Heart left ventricle (tissue), 16 donors: ENCODE data around the gene DIP2C. TPM values are rescaled to one million over a fixed set of nuclear protein-coding genes. Genes with fewer than 3 reads are reported as not detected.

Source experiments
- ATAC-seq, 4 donors: fragments of 200-7000 bp; cut with Tn5 transposase; one replicate each; pipeline ENCODE4 v1.9.1; 2020 to 2022; ENCODE audit warnings: moderate library complexity in 4 of 4, mild to moderate bottlenecking in 3 of 4, moderate number of reproducible peaks in 1 of 4
- DNase-seq, 5 donors: peaks; one replicate each; pipeline ENCODE4 v3.0.0-alpha.2; 2020
- H3K27ac ChIP-seq, 12 donors: fragments of 200-600 bp; sonication (generic) in 4 of 12; one replicate each; pipeline versions ENCODE4 v1.5.0 to v1.8.0; 2016 to 2022; ENCODE audit warnings: mild to moderate bottlenecking in 2 of 12
- H3K27me3 ChIP-seq, 9 donors: fragments of 200-600 bp; sonication (generic) in 2 of 9; one replicate each; pipeline versions ENCODE4 v1.5.1 to v1.8.0; 2016 to 2022; ENCODE audit warnings: mild to moderate bottlenecking in 3 of 9
- H3K36me3 ChIP-seq, 9 donors: fragments of 200-600 bp; sonication (generic) in 2 of 9; one replicate each; pipeline versions ENCODE4 v1.5.0 to v1.8.0; 2018 to 2022; ENCODE audit warnings: mild to moderate bottlenecking in 2 of 9
- H3K4me1 ChIP-seq, 12 donors: fragments of 200-600 bp; sonication (generic) in 4 of 12; one replicate each; pipeline versions ENCODE4 v1.5.0 to v1.8.0; 2016 to 2022; ENCODE audit warnings: mild to moderate bottlenecking in 3 of 12
- H3K4me3 ChIP-seq, 12 donors: fragments of 200-600 bp; sonication (generic) in 4 of 12; one replicate each; pipeline versions ENCODE4 v1.5.0 to v1.8.0; 2017 to 2022; ENCODE audit warnings: mild to moderate bottlenecking in 9 of 12, moderate library complexity in 4 of 12
- H3K9me3 ChIP-seq, 12 donors: fragments of 200-600 bp; sonication (generic) in 4 of 12; one replicate each; pipeline versions ENCODE4 v1.5.0 to v1.8.0; 2016 to 2022; ENCODE audit warnings: mild to moderate bottlenecking in 1 of 12
- CTCF ChIP-seq, 12 donors: fragments of 200-600 bp; sonication (generic) in 4 of 12; IDR thresholded peaks; one replicate each; pipeline versions ENCODE4 v1.5.0 to v1.8.0; 2018 to 2022; ENCODE audit warnings: antibody characterized with exemption in 12 of 12, mild to moderate bottlenecking in 5 of 12
- POLR2A ChIP-seq, 2 donors: fragments of 450-650 bp; IDR thresholded peaks; one replicate each; pipeline ENCODE4 v1.6.1; 2017; ENCODE audit warnings: antibody characterized with exemption in 2 of 2, mild to moderate bottlenecking in 2 of 2, moderate library complexity in 2 of 2
- WGBS, 4 donors: extraction: QIAGEN DNeasy Blood & Tissue Kit in 2 of 4; methylation state at CpG; one replicate each; pipeline versions ENCODE4 v1.1.5 to v1.1.7; 2013 to 2018; 5-methylcytosine and 5-hydroxymethylcytosine counted together
- intact Hi-C, 10 donors: fragments of 100-400 bp; cut with DNase I; formaldehyde crosslinking; loops; one replicate each; pipeline versions ENCODE4 v1.11.1 to v1.14.2; 2022
- polyA plus RNA-seq, 2 donors: library from polyadenylated mRNA; stranded (reverse); fragments of 200-250 nt; gene quantifications; one replicate each; pipeline ENCODE4 v1.2.3, GENCODE V29; 2013
- total RNA-seq, 9 donors: library from RNA; depleted of rRNA in 2 of 9; stranded (reverse); fragments of >200 nt in 2 of 9; fragmentation: NEBNext Ultra II Directional in 3 of 9; extraction: Animal tissue kit (Norgen Biotek cat#: 25700) in 3 of 9; gene quantifications; one replicate each; pipeline versions ENCODE4 v1.1.0 to v1.2.4, GENCODE V29; 2016 to 2023
- donor health status: ischemic (EF 13 %, LVEDD 7.1; RV severe dilation, severe dysfunction).
- donor health status: healthy with polysubstance abuse.
- donor health status: DM: no; HTN: yes; CAD: no.
- donor health status: DM: no; HTN: no; CAD: no.
- donor health status: ischemic (EF 25% LVEDD 6.9; RV normal size, moderate dysfunction).
- donor health status: ischemic (EF 25% LVEDD 5.7; RV mildly dilated, moderate dysfunction).
- donor health status: healthy.
- donor health status: DM: yes; HTN: yes; CAD: no.
- donor health status: ischemic (EF 35%, LVEDD 5.7; RV mildly dilated, moderate dysfunction).
- donor health status: nonischemic (EF 11% LVEDD 7.7; RV severe dilation, severe dysfunction).
- donor health status: DM: yes; HTN: yes; CAD: no.
- donor health status: PGD.
- donor health status: ischemic (EF 29% LVEDD 5.4; RV normal size, mild dysfunction).
- donor health status: nonischemic (EF 23%, LVEDD 6.1; RV moderate dilation, normal function).

Gene DIP2C
- total and polyA plus RNA-seq, 11 donors, result 7.4 to 43.1 (median 28.5) TPM

DNA sequence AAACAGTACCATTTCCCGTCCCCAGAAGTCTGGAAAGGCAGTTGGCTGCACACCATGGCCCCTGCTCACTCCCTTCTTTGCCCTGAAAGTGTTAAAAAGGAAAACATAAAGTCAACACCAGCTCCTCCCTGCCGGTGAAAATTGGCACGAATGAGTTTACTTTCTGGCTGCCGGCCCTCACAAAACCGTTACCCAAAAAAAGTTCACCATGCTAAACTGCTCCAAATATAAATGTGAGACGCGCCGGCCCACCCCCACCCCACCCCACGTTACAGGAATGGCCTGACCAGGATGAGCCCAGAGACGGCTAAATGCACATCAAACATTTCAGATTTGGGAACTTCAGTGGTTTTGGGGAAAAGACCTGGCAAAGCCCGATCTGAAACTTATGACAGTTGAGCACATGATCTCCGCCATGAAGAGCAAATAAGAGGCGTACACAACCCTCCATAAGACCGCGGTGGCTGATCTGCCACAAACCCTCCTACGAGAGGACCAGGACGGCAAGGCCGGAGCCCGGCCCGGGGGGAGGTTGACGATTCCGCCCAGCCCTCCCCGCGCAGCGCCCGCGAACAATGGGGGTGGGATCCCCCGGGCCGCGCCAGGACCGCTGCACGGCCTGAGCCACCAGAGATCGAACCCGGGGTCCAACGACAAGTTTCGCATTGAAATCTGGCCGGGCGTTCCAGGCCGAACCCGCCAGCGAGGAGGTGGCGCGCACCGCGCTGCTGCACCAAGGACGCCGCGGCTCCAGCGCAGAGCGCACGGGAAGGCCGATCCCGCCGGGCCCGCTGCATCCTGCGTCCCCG, 952 bp downstream of the DIP2C start:
- Histone ChIP-seq H3K27ac (peak overlapping the region; percentile 71 to 92 (median 87)), H3K36me3 (no peaks in the 10 kb centered on the region), H3K9me3 (peaks cover 0 to 7% (median 0%) of the 10 kb centered on the region in 12 donors), H3K27me3 (peaks cover 0 to 12% (median 0%) of the 10 kb centered on the region in 9 donors), H3K4me1 (peaks cover 0 to 33% (median 16%) of the 10 kb centered on the region in 12 donors), H3K4me3 (peak overlapping the region; percentile 67 to 98 (median 87))
- ATAC-seq, result peak; percentile 23 to 57 (median 46)
- TF ChIP-seq CTCF (IDR thresholded peaks at IDR 0.05) (no peak), POLR2A (IDR thresholded peaks at IDR 0.05) (no peak)
- intact Hi-C loops, result loop anchor here in 8 of 10 donors (2.0 to 10.0 kb wide), 9 partner anchors 61 to 246 kb away; partner anchors contain the start of gene LARP4B (in 2 of the 8)
- WGBS, 4 donors, result 2 to 9% (median 2%) methylated on average over 12 to 57 of the region's 57 CpGs
- peak in 1 of 5 donors; percentile 42 for DNase-seq

- TF ChIP-seq POLR2A (IDR thresholded peaks at IDR 0.05), result no peak
- Histone ChIP-seq H3K4me1 (peaks cover 0 to 40% (median 17%) of the 10 kb centered on the region in 12 donors), H3K27me3 (peaks cover 0 to 12% (median 0%) of the 10 kb centered on the region in 9 donors), H3K9me3 (peaks cover 0 to 7% (median 0%) of the 10 kb centered on the region in 12 donors), H3K4me3 (peak overlapping the region in 11 of 12 donors; percentile 68 to 98 (median 87)), H3K36me3 (no peaks in the 10 kb centered on the region), H3K27ac (peak overlapping the region in 9 of 12 donors; percentile 78 to 92 (median 88))
- intact Hi-C loops, result loop anchor here in 8 of 10 donors (2.0 to 10.0 kb wide), 9 partner anchors 60 to 247 kb away; partner anchors contain the start of gene LARP4B (in 2 of the 8)
- WGBS, 4 donors, result 63 to 67% (median 64%) methylated on average over 17 to 21 of the region's 21 CpGs
- ATAC-seq (peak in 1 of 4 donors; percentile 2), DNase-seq (no peak)
Measured at GRCh38 chr10:687583-688311, 1.7 kb downstream of the DIP2C start.

DNA sequence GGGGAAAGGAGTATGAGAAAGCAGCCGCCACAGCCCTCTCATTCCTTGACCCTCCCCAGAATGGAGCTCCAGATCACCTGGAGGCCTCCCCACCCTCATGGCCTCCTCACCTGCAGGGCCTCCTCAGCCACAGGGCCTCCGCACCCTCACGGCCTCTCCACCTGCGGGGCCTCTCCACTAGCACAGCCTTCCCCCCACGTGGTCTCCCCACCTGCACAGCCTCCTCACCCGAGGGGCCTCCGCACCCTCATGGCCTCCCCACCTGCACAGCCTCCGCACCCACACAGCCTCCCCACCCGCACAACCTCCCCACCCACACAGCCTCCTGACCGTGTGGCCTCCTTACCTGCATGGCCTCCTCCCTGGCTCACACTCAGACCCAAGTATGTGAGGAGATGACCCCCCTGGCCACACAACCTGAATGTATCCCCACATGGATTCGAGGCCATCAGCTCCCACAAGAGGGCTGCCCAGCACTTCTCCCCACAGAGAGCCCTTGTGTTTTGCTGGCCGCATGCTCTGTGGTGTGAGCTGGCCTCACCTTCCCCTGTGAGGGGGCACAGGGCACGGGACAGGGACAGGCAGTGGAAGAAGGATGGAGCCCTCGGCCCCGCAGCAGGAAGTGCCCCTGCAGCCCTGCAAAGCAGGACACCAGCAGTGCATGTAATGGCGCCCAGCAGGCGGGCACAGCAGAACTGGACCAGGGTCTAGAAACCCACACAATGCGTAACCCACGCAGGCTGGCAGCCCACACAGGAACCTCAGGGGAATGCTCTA, 3.1 kb downstream of the DIP2C start:
- H3K4me3 ChIP-seq, result no peak overlapping the region
- H3K27ac ChIP-seq, result peak overlapping the region in 1 of 12 donors; percentile 85
- intact Hi-C loops, result loop anchor here in 8 of 10 donors (5.0 to 10.0 kb wide), 7 partner anchors 59 to 248 kb away; partner anchors contain the start of gene LARP4B (in 2 of the 8)
- H3K36me3 ChIP-seq, result no peaks in the 10 kb centered on the region
- TF ChIP-seq CTCF (IDR thresholded peaks at IDR 0.05) (no peak), POLR2A (IDR thresholded peaks at IDR 0.05) (no peak)
- ATAC-seq, result no peak
- H3K4me1 ChIP-seq, result peaks cover 0 to 42% (median 19%) of the 10 kb centered on the region in 12 donors
- DNase-seq, result no peak
- 97 to 98% (median 97%) methylated on average over 17 to 19 of the region's 19 CpGs for WGBS, 4 donors
- H3K9me3 ChIP-seq, result peaks cover 0 to 7% (median 0%) of the 10 kb centered on the region in 12 donors
- H3K27me3 ChIP-seq, result peaks cover 0 to 12% (median 0%) of the 10 kb centered on the region in 9 donors

DNA sequence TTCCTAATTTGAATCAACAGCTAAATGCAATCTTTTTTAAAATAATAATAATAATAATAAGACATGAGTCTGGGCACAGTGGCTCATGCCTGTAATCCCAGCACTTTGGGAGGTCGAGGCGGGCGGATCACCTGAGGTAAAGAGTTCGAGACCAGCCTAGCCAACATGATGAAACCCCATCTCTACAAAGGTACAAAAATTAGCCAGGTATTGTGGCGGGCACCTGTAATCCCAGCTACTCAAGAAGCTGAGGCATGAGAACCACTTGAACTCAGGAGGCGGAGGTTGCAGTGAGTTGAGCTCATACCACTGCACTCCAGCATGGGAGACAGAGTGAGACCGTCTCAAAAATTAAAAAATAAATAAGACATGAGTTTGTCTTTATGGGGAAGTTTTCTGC, 3.9 kb downstream of the DIP2C start:
- peak overlapping the region in 1 of 12 donors; percentile 85 for H3K27ac ChIP-seq
- H3K4me3 ChIP-seq, result no peak overlapping the region
- peaks cover 0 to 12% (median 0%) of the 10 kb centered on the region in 9 donors for H3K27me3 ChIP-seq
- H3K9me3 ChIP-seq, result peaks cover 0 to 7% (median 0%) of the 10 kb centered on the region in 12 donors
- H3K36me3 ChIP-seq, result no peaks in the 10 kb centered on the region
- TF ChIP-seq POLR2A (IDR thresholded peaks at IDR 0.05) (no peak), CTCF (IDR thresholded peaks at IDR 0.05) (no peak)
- intact Hi-C loops, result loop anchor here in 8 of 10 donors (5.0 to 10.0 kb wide), 7 partner anchors 58 to 249 kb away; partner anchors contain the start of gene LARP4B (in 2 of the 8)
- 81 to 87% (median 83%) methylated on average over 7 of the region's 7 CpGs for WGBS, 4 donors
- peaks cover 0 to 47% (median 23%) of the 10 kb centered on the region in 12 donors for H3K4me1 ChIP-seq
- no peak for ATAC-seq
- DNase-seq, result no peak
